BE2C (cell line): ENCODE measurements around the gene NOS3.

Experiments used
- DNase-seq: peaks from one replicate; pipeline ENCODE4 v3.0.0-alpha.2; 2020
- H3K27me3 ChIP-seq: fragments of 250-450 bp; sonication (Bioruptor Pico); 2 replicates; pipeline ENCODE4 v1.5.1; 2020; ENCODE audit warnings: mild to moderate bottlenecking
- H3K36me3 ChIP-seq: fragments of 250-450 bp; sonication (Bioruptor Pico); 2 replicates; pipeline ENCODE4 v1.5.1; 2020; ENCODE audit warnings: mild to moderate bottlenecking
- H3K4me1 ChIP-seq: fragments of 250-450 bp; sonication (Bioruptor Pico); 2 replicates; pipeline ENCODE4 v1.5.1; 2020
- H3K4me3 ChIP-seq: 2 replicates; pipeline ENCODE4 v1.5.1; 2011; ENCODE audit warnings: low read depth, low read length
- H3K9me3 ChIP-seq: fragments of 250-450 bp; sonication (Bioruptor Pico); 2 replicates; pipeline ENCODE4 v1.5.1; 2020
- CTCF ChIP-seq: IDR thresholded peaks from 2 replicates; pipeline ENCODE4 v1.5.1; 2012; ENCODE audit warnings: mild to moderate bottlenecking, low read depth, low read length

Gene NOS3

GRCh38 chr7:151060113-151060415, 69.2 kb downstream of the NOS3 start:
- no peak for DNase-seq
- Histone ChIP-seq H3K27me3 (no peaks in the 10 kb centered on the region), H3K4me1 (peaks cover 22% of the 10 kb centered on the region), H3K9me3 (no peaks in the 10 kb centered on the region), H3K36me3 (peaks cover 17% of the 10 kb centered on the region), H3K4me3 (peak overlapping the region; percentile 94)
- TF ChIP-seq CTCF: no peak

GRCh38 chr7:151060416-151061212, 69.8 kb downstream of the NOS3 start:
- peak; percentile 12 for TF ChIP-seq CTCF
- peaks cover 23% of the 10 kb centered on the region for H3K36me3 ChIP-seq
- no peaks in the 10 kb centered on the region for H3K9me3 ChIP-seq
- peak; percentile 56 for DNase-seq
- H3K4me3 ChIP-seq: peak overlapping the region; percentile 94
- H3K27me3 ChIP-seq: no peaks in the 10 kb centered on the region
- peaks cover 22% of the 10 kb centered on the region for H3K4me1 ChIP-seq

- no peak; the same call in 1 of the 2 replicates for TF ChIP-seq CTCF
- no peak for DNase-seq
- Histone ChIP-seq H3K9me3 (no peaks in the 10 kb centered on the region), H3K4me1 (peaks cover 22% of the 10 kb centered on the region), H3K27me3 (no peaks in the 10 kb centered on the region), H3K36me3 (peaks cover 31% of the 10 kb centered on the region), H3K4me3 (peak overlapping the region; percentile 94)
Measured at GRCh38 chr7:151061213-151062110, 70.6 kb downstream of the NOS3 start.

- Histone ChIP-seq H3K36me3 (peaks cover 37% of the 10 kb centered on the region), H3K27me3 (no peaks in the 10 kb centered on the region), H3K4me1 (peaks cover 21% of the 10 kb centered on the region), H3K4me3 (peak overlapping the region; percentile 94), H3K9me3 (no peaks in the 10 kb centered on the region)
- DNase-seq: no peak
- no peak for TF ChIP-seq CTCF
Measured at GRCh38 chr7:151062111-151062398, 71.2 kb downstream of the NOS3 start.

- Histone ChIP-seq H3K4me1 (peaks cover 19% of the 10 kb centered on the region), H3K9me3 (no peaks in the 10 kb centered on the region), H3K4me3 (peak overlapping the region; percentile 94), H3K36me3 (peaks cover 42% of the 10 kb centered on the region), H3K27me3 (no peaks in the 10 kb centered on the region)
- 0 out of 2 replicates have a peak, but pooled peaks have one; percentile 2 for TF ChIP-seq CTCF
- DNase-seq: peak; percentile 95
Measured at GRCh38 chr7:151062399-151063211, 71.8 kb downstream of the NOS3 start.
